HepG2 (cell line): ENCODE data around the gene PPP2R2D. TPM values are rescaled to one million over a fixed set of nuclear protein-coding genes. Genes with fewer than 3 reads are reported as not detected.

Source experiments
- AGO2 ChIP-seq: fragments of 200-400 bp; formaldehyde crosslinking; optimal IDR thresholded peaks from 2 replicates; pipeline ENCODE3; 2017; ENCODE audit warnings: mild to moderate bottlenecking, low read depth, low read length, moderate library complexity
- BRCA1 ChIP-seq: sonication (generic); formaldehyde crosslinking; IDR thresholded peaks from 2 replicates; pipeline ENCODE4 v1.4.0; 2020; ENCODE audit warnings: missing genetic modification reagents
- BRF2 ChIP-seq: sonication (generic); formaldehyde crosslinking; IDR thresholded peaks from 2 replicates; pipeline ENCODE4 v1.8.1; 2022; ENCODE audit warnings: mild to moderate bottlenecking, missing genetic modification reagents
- EED ChIP-seq: sonication (generic); formaldehyde crosslinking; IDR thresholded peaks from 2 replicates; pipeline ENCODE4 v1.5.0; 2020; ENCODE audit warnings: mild to moderate bottlenecking, missing genetic modification reagents
- FOXK1 ChIP-seq: sonication (generic); formaldehyde crosslinking; IDR thresholded peaks from 2 replicates; pipeline ENCODE4 v1.4.0; 2020; ENCODE audit warnings: low read depth, missing genetic modification reagents, borderline replicate concordance
- HOXA9 ChIP-seq: sonication (generic); formaldehyde crosslinking; IDR thresholded peaks from 2 replicates; pipeline ENCODE4 v1.8.1; 2022; ENCODE audit warnings: missing genetic modification reagents, mild to moderate bottlenecking, moderate library complexity, borderline replicate concordance
- IKZF1 ChIP-seq: fragments of 450-650 bp; IDR thresholded peaks from 2 replicates; pipeline ENCODE4 v1.7.1; 2016
- MIER3 ChIP-seq: IDR thresholded peaks from 2 replicates; pipeline ENCODE4 v1.6.1; 2016; ENCODE audit warnings: missing compliant biosample characterization, borderline replicate concordance
- NFATC3 ChIP-seq: sonication (generic); formaldehyde crosslinking; IDR thresholded peaks from 2 replicates; pipeline ENCODE4 v1.5.1; 2020; ENCODE audit warnings: mild to moderate bottlenecking, missing genetic modification reagents
- RNF2 ChIP-seq: fragments of 450-650 bp; conservative IDR thresholded peaks from 2 replicates; pipeline ENCODE4 v1.6.1; 2016; ENCODE audit warnings: low read depth
- SETDB1 ChIP-seq: sonication (generic); formaldehyde crosslinking; IDR thresholded peaks from 2 replicates; pipeline ENCODE4 v1.5.1; 2020; ENCODE audit warnings: missing genetic modification reagents, mild to moderate bottlenecking, borderline replicate concordance
- ZBTB44 ChIP-seq: sonication (generic); formaldehyde crosslinking; IDR thresholded peaks from 2 replicates; pipeline ENCODE4 v1.4.0; 2020; ENCODE audit warnings: missing genetic modification reagents
- ZNF282 ChIP-seq: fragments of 450-650 bp; IDR thresholded peaks from 2 replicates; pipeline ENCODE4 v1.6.1; 2018; ENCODE audit not compliant: partially characterized antibody
- ZNF350 ChIP-seq: sonication (generic); formaldehyde crosslinking; IDR thresholded peaks from 2 replicates; pipeline ENCODE4 v1.4.0; 2020; ENCODE audit warnings: mild to moderate bottlenecking, low read depth, missing genetic modification reagents, borderline replicate concordance
- ZNF383 ChIP-seq: sonication (generic); formaldehyde crosslinking; IDR thresholded peaks from 2 replicates; pipeline ENCODE4 v1.4.0; 2020; ENCODE audit warnings: missing genetic modification reagents, mild to moderate bottlenecking, borderline replicate concordance
- ZNF605 ChIP-seq: sonication (generic); formaldehyde crosslinking; IDR thresholded peaks from 2 replicates; pipeline ENCODE4 v1.8.0; 2022; ENCODE audit warnings: mild to moderate bottlenecking, missing genetic modification reagents
- ZNF746 ChIP-seq: sonication (generic); formaldehyde crosslinking; IDR thresholded peaks from 2 replicates; pipeline ENCODE4 v1.8.0; 2022; ENCODE audit warnings: mild to moderate bottlenecking, missing genetic modification reagents
- ZNF792 ChIP-seq: IDR thresholded peaks from 2 replicates; pipeline ENCODE4 v1.6.1; 2016
- ZNF891 ChIP-seq: sonication (generic); formaldehyde crosslinking; IDR thresholded peaks from 2 replicates; pipeline ENCODE4 v1.5.0; 2020; ENCODE audit warnings: mild to moderate bottlenecking, missing genetic modification reagents
- ZSCAN9 ChIP-seq: IDR thresholded peaks from 2 replicates; pipeline ENCODE4 v1.6.1; 2016; ENCODE audit warnings: borderline replicate concordance
- polyA plus RNA-seq, 8 experiments: library from polyadenylated mRNA; depleted of rRNA in 3 of 8; stranded (reverse) in 7 of 8; unstranded in 1 of 8; fragments of >200 nt; fragmentation: Illumina TruSeq in 4 of 8; extraction: Trizol in 4 of 8; gene quantifications; 2 replicates each; pipeline versions ENCODE4 v1.2.1 to v1.2.3, GENCODE V29; 2011 to 2016; ENCODE audit warnings: low read depth in 4 of 8, missing spikeins in 1 of 8, mixed read lengths in 1 of 8; ENCODE audit not compliant: insufficient read depth in 1 of 8
- total RNA-seq, 5 experiments: library from RNA; depleted of rRNA; stranded (reverse); fragments of >200 nt; fragmentation: Illumina TruSeq; extraction: Trizol; gene quantifications; 2 replicates each; pipeline ENCODE4 v1.2.3, GENCODE V29; 2016; ENCODE audit warnings: low read depth in 1 of 5
- TF ChIP-seq, protein P1 (sequence below), 2 experiments: sonication (generic) in 1 of 2; formaldehyde crosslinking in 1 of 2; IDR thresholded peaks; 2 replicates each; pipeline versions ENCODE4 v1.4.0 to v1.6.1; 2016 to 2020; ENCODE audit warnings: borderline replicate concordance in 1 of 2, low read depth in 1 of 2, mild to moderate bottlenecking in 1 of 2, missing genetic modification reagents in 1 of 2
- TF ChIP-seq, protein P2 (sequence below): sonication (generic); formaldehyde crosslinking; IDR thresholded peaks from 2 replicates; pipeline ENCODE4 v1.8.1; 2023; ENCODE audit warnings: mild to moderate bottlenecking, missing genetic modification reagents

Gene PPP2R2D
- total and polyA plus RNA-seq, 2 of the 13 experiments (the other 11 are each of a cell fraction or from before 2014, with no cell fraction given): 32.7 to 33.2 TPM

- TF ChIP-seq, protein P1, sequence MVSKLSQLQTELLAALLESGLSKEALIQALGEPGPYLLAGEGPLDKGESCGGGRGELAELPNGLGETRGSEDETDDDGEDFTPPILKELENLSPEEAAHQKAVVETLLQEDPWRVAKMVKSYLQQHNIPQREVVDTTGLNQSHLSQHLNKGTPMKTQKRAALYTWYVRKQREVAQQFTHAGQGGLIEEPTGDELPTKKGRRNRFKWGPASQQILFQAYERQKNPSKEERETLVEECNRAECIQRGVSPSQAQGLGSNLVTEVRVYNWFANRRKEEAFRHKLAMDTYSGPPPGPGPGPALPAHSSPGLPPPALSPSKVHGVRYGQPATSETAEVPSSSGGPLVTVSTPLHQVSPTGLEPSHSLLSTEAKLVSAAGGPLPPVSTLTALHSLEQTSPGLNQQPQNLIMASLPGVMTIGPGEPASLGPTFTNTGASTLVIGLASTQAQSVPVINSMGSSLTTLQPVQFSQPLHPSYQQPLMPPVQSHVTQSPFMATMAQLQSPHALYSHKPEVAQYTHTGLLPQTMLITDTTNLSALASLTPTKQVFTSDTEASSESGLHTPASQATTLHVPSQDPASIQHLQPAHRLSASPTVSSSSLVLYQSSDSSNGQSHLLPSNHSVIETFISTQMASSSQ (IDR thresholded peaks at IDR 0.05; ENCODE audit: low read depth): peak; percentile 38; the same call in 1 of the 2 replicates
- TF ChIP-seq, protein P1 (CRISPR knock-in tag; IDR thresholded peaks at IDR 0.05; ENCODE audit: borderline replicate concordance): no peak
- TF ChIP-seq RNF2 (no peak), NFATC3 (CRISPR knock-in tag) (no peak), ZNF746 (peak; percentile 62; the same call in 1 of the 2 replicates), ZNF350 (peak; percentile 97), AGO2 (no peak), IKZF1 (no peak), BRF2 (CRISPR knock-in tag) (no peak), ZSCAN9 (peak; percentile 85), MIER3 (CRISPR knock-in tag) (peak; percentile 85; the same call in 1 of the 2 replicates), EED (CRISPR knock-in tag) (no peak), ZNF605 (CRISPR knock-in tag) (peak; percentile 84), ZNF792 (CRISPR knock-in tag) (no peak; the same call in 1 of the 2 replicates), ZBTB44 (CRISPR knock-in tag) (no peak), FOXK1 (CRISPR knock-in tag) (peak; percentile 94), SETDB1 (CRISPR knock-in tag) (no peak), BRCA1 (CRISPR knock-in tag) (no peak), ZNF891 (CRISPR knock-in tag) (no peak), ZNF282 (no peak), ZNF383 (CRISPR knock-in tag) (no peak), HOXA9 (CRISPR knock-in tag) (0 out of 2 replicates have a peak, but pooled peaks have one; percentile 43)
- TF ChIP-seq, protein P2, sequence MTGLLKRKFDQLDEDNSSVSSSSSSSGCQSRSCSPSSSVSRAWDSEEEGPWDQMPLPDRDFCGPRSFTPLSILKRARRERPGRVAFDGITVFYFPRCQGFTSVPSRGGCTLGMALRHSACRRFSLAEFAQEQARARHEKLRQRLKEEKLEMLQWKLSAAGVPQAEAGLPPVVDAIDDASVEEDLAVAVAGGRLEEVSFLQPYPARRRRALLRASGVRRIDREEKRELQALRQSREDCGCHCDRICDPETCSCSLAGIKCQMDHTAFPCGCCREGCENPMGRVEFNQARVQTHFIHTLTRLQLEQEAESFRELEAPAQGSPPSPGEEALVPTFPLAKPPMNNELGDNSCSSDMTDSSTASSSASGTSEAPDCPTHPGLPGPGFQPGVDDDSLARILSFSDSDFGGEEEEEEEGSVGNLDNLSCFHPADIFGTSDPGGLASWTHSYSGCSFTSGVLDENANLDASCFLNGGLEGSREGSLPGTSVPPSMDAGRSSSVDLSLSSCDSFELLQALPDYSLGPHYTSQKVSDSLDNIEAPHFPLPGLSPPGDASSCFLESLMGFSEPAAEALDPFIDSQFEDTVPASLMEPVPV (CRISPR knock-in tag): no peak
Measured at GRCh38 chr10:131997366-131998049, 96.7 kb downstream of the PPP2R2D start (continued).
